HepG2 (cell line): ENCODE measurements around the gene MAJIN. TPM values are rescaled to one million over a fixed set of nuclear protein-coding genes. Genes with fewer than 3 reads are reported as not detected.
A peak's percentile ranks its signal among the peaks of the same experiment; 100 is the strongest.

Experiments
- ATAC-seq: fragments of 200-7000 bp; cut with Tn5 transposase; 3 replicates; pipeline ENCODE4 v1.9.1; 2020; ENCODE audit warnings: mild to moderate bottlenecking, moderate library complexity
- BruUV-seq: library from RNA; stranded (reverse); fragments of 400-500 nt; replicated peaks from 2 replicates; lab custom pipeline; 2021; lab: Mats Ljungman, UMichigan
- CTCF ChIA-PET: fragments of 300-600 bp; formaldehyde crosslinking; extraction: SDS; loops from one replicate; lab custom pipeline; 2021; ENCODE audit warnings: low total read pairs, inconsistent platforms, low intra/inter-chr PET ratio; lab: Yijun Ruan, JAX
- POLR2A ChIA-PET: fragments of 350-600 bp; sonication (Branson Sonifier 250); formaldehyde crosslinking; loops from one replicate; lab custom pipeline; 2020; ENCODE audit warnings: antibody characterized with exemption, inconsistent platforms; lab: Yijun Ruan, JAX
- DNase-seq: peaks from one replicate; pipeline ENCODE4 v3.0.0-alpha.2; 2015; ENCODE audit warnings: low spot score
- FAIRE-seq: peaks from 3 replicates; lab custom pipeline; 2011; peaks lifted over from hg19 to GRCh38; lab: Jason Lieb, UNC
- H2AFZ ChIP-seq: one replicate; pipeline ENCODE4 v1.6.1; 2011; ENCODE audit warnings: low read length, inconsistent platforms
- H3K27ac ChIP-seq: fragments of 300-600 bp; 3 replicates; pipeline ENCODE4 v1.8.0; 2011; ENCODE audit warnings: mixed run types, mild to moderate bottlenecking, mixed read lengths, low read length, inconsistent platforms; ENCODE audit not compliant: insufficient read depth; ENCODE audit errors: extremely low read length
- H3K27me3 ChIP-seq, 2 experiments: fragments of 200-600 bp in 1 of 2; 2 replicates in 1 of 2; 3 replicates in 1 of 2; pipeline versions ENCODE4 v1.6.0 to v1.8.0; 2011; ENCODE audit warnings: low read length in 2 of 2, mild to moderate bottlenecking in 2 of 2, moderate library complexity in 2 of 2, inconsistent platforms in 1 of 2; ENCODE audit not compliant: insufficient read depth in 2 of 2, control insufficient read depth in 1 of 2
- H3K36me3 ChIP-seq, 2 experiments: fragments of 200-600 bp in 1 of 2; replicated peaks in 1 of 2; 2 replicates in 1 of 2; 3 replicates in 1 of 2; pipeline versions ENCODE4 v1.5.1 to v1.8.0; 2011; ENCODE audit warnings: low read length in 2 of 2, inconsistent platforms in 1 of 2; ENCODE audit not compliant: insufficient read depth in 2 of 2, control insufficient read depth in 1 of 2
- H3K4me1 ChIP-seq: 2 replicates; pipeline ENCODE4 v1.5.1; 2012; ENCODE audit warnings: low read length, inconsistent platforms; ENCODE audit not compliant: insufficient read depth
- H3K4me2 ChIP-seq: 2 replicates; pipeline ENCODE4 v1.6.0; 2011; ENCODE audit warnings: low read depth, low read length, inconsistent platforms
- H3K4me3 ChIP-seq, 3 experiments: fragments of 200-600 bp in 1 of 3; sonication (generic), shearing (Covaris generic) in 1 of 3; replicated peaks in 1 of 3; 2 replicates each; pipeline ENCODE4 v1.5.1; 2011 to 2016; ENCODE audit warnings: low read length in 3 of 3, inconsistent platforms in 2 of 3, low read depth in 2 of 3, mild to moderate bottlenecking in 2 of 3, control low read depth in 1 of 3, mixed read lengths in 1 of 3; ENCODE audit not compliant: insufficient read depth in 1 of 3
- H3K79me2 ChIP-seq: one replicate; pipeline ENCODE4 v1.6.1; 2011; ENCODE audit warnings: low read length, inconsistent platforms; ENCODE audit not compliant: insufficient read depth
- H3K9ac ChIP-seq: 2 replicates; pipeline ENCODE4 v1.6.0; 2011; ENCODE audit warnings: mild to moderate bottlenecking, low read depth, low read length, inconsistent platforms; ENCODE audit not compliant: insufficient read depth
- H3K9me3 ChIP-seq: 2 replicates; pipeline ENCODE4 v1.5.1; 2012; ENCODE audit warnings: mild to moderate bottlenecking, low read length
- H4K20me1 ChIP-seq: 2 replicates; pipeline ENCODE4 v1.6.0; 2011; ENCODE audit warnings: inconsistent platforms, mild to moderate bottlenecking, low read length, moderate library complexity; ENCODE audit not compliant: insufficient read depth
- AKAP8 ChIP-seq: sonication (generic); formaldehyde crosslinking; IDR thresholded peaks from 2 replicates; pipeline ENCODE4 v1.5.1; 2020; ENCODE audit warnings: mild to moderate bottlenecking, missing genetic modification reagents
- HOXA9 ChIP-seq: sonication (generic); formaldehyde crosslinking; IDR thresholded peaks from 2 replicates; pipeline ENCODE4 v1.8.1; 2022; ENCODE audit warnings: missing genetic modification reagents, mild to moderate bottlenecking, moderate library complexity, borderline replicate concordance
- RAD21 ChIP-seq: fragments of 450-650 bp; formaldehyde crosslinking; IDR thresholded peaks from 2 replicates; pipeline ENCODE4 v1.5.0; 2020; ENCODE audit warnings: mild to moderate bottlenecking
- SAP130 ChIP-seq: IDR thresholded peaks from 2 replicates; pipeline ENCODE4 v1.6.1; 2016; ENCODE audit warnings: low read depth
- SOX13 ChIP-seq, 3 experiments: fragments of 450-650 bp in 1 of 3; sonication (generic) in 1 of 3; formaldehyde crosslinking in 1 of 3; IDR thresholded peaks in 2 of 3; conservative IDR thresholded peaks in 1 of 3; 2 replicates each; pipeline versions ENCODE4 v1.5.0 to v1.6.1; 2016 to 2020; ENCODE audit warnings: antibody characterized with exemption in 1 of 3, mild to moderate bottlenecking in 1 of 3, missing compliant biosample characterization in 1 of 3, missing genetic modification reagents in 1 of 3, moderate library complexity in 1 of 3
- ZKSCAN1 ChIP-seq: fragments of 150-350 bp; IDR thresholded peaks from 2 replicates; pipeline ENCODE4 v1.6.1; 2014; ENCODE audit warnings: low read length
- ZNF263 ChIP-seq: sonication (generic); formaldehyde crosslinking; IDR thresholded peaks from 2 replicates; pipeline ENCODE4 v1.4.0; 2020; ENCODE audit warnings: missing genetic modification reagents
- ZNF383 ChIP-seq: sonication (generic); formaldehyde crosslinking; IDR thresholded peaks from 2 replicates; pipeline ENCODE4 v1.4.0; 2020; ENCODE audit warnings: missing genetic modification reagents, mild to moderate bottlenecking, borderline replicate concordance
- ZNF768 ChIP-seq: sonication (generic); formaldehyde crosslinking; IDR thresholded peaks from 2 replicates; pipeline ENCODE4 v1.4.0; 2020; ENCODE audit warnings: missing genetic modification reagents
- ZSCAN22 ChIP-seq: sonication (generic); formaldehyde crosslinking; IDR thresholded peaks from 2 replicates; pipeline ENCODE4 v1.4.0; 2020; ENCODE audit warnings: mild to moderate bottlenecking, missing genetic modification reagents
- WGBS: methylation state at CpG from one replicate; pipeline ENCODE4 v1.1.6; 2017; ENCODE audit warnings: low lambda C conversion rate; 5-methylcytosine and 5-hydroxymethylcytosine counted together
- in situ Hi-C: cut with HindIII; loops from 2 replicates; pipeline ENCODE4 v1.10.0; 2017; ENCODE audit warnings: low pct_unique_long_range_greater_than_20kb; ENCODE audit not compliant: extremely low pct_ligation_motif_present
- intact Hi-C: fragments of 100-400 bp; cut with micrococcal nuclease; formaldehyde crosslinking; loops from one replicate; pipeline ENCODE4 v1.10.0; 2022; ENCODE audit not compliant: unreplicated experiment
- polyA plus RNA-seq, 8 experiments: library from polyadenylated mRNA; depleted of rRNA in 3 of 8; stranded (reverse) in 7 of 8; unstranded in 1 of 8; fragments of >200 nt; fragmentation: Illumina TruSeq in 4 of 8; extraction: Trizol in 4 of 8; gene quantifications; 2 replicates each; pipeline versions ENCODE4 v1.2.1 to v1.2.3, GENCODE V29; 2011 to 2016; ENCODE audit warnings: low read depth in 4 of 8, missing spikeins in 1 of 8, mixed read lengths in 1 of 8; ENCODE audit not compliant: insufficient read depth in 1 of 8
- total RNA-seq, 5 experiments: library from RNA; depleted of rRNA; stranded (reverse); fragments of >200 nt; fragmentation: Illumina TruSeq; extraction: Trizol; gene quantifications; 2 replicates each; pipeline ENCODE4 v1.2.3, GENCODE V29; 2016; ENCODE audit warnings: low read depth in 1 of 5
- TF ChIP-seq, protein P1 (sequence below): sonication (generic); formaldehyde crosslinking; IDR thresholded peaks from 2 replicates; pipeline ENCODE4 v1.4.0; 2020; ENCODE audit warnings: missing genetic modification reagents
- TF ChIP-seq, protein P2 (sequence below), 2 experiments: IDR thresholded peaks; 2 replicates each; pipeline ENCODE4 v1.6.1; 2011 to 2012; ENCODE audit warnings: low read length in 2 of 2, borderline replicate concordance in 1 of 2, low read depth in 1 of 2, mild to moderate bottlenecking in 1 of 2, moderate library complexity in 1 of 2

The MAJIN gene
- total and polyA plus RNA-seq, 2 of the 13 experiments (the other 11 are each of a cell fraction or from before 2014, with no cell fraction given) = not detected

DNA sequence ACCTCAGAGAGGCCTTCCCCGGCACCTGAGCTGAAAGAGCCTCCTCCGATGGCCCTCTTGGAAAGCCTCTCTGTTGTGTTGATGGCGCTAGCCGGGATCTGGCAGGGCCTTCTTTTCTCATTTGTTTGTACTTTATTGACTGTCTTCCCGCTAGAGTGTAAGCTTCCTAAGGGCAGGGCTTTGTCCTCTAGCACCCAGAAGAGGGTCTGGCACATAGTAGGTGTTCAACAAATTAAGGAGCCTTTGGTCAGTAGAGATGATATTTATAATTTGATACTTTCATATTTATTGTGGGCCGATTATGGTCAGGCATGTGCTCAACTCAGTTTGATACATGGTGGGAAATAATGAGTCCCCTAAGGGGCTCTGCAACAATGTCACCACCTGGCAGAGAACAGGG is 46.0 kb upstream of the MAJIN start:
- ChIA-PET POLR2A (interaction anchor here (1.0 kb wide), 1 partner anchor 40 kb away, joined by 4 read pairs; the partner anchor contains the start of gene NAALADL1), CTCF (no interaction called here)
- Histone ChIP-seq H3K9me3 (no peaks in the 10 kb centered on the region), H3K9ac (no peak overlapping the region), H4K20me1 (no peaks in the 10 kb centered on the region), H3K4me2 (no peak overlapping the region), H2AFZ (no peak overlapping the region), H3K36me3 (no peaks in the 10 kb centered on the region), H3K4me3 (no peak overlapping the region), H3K4me1 (peaks cover 61% of the 10 kb centered on the region), H3K27me3 (no peaks in the 10 kb centered on the region), H3K79me2 (no peaks in the 10 kb centered on the region), H3K27ac (no peak overlapping the region)
- WGBS = 92% methylated on average over 6 of the region's 6 CpGs
- in situ Hi-C loops = no loop called here
- ATAC-seq (no peak), DNase-seq (no peak), FAIRE-seq (no peak)
- intact Hi-C loops = no loop called here
- BruUV-seq = no TSS peak
- TF ChIP-seq ZKSCAN1 = peak; percentile 70
- TF ChIP-seq SOX13 (IDR thresholded peaks at IDR 0.05) = no peak
- TF ChIP-seq SOX13 (CRISPR knock-in tag; conservative IDR thresholded peaks at IDR 0.05 in 1 of 2, IDR thresholded peaks at IDR 0.05 in 1 of 2) = no peak

DNA sequence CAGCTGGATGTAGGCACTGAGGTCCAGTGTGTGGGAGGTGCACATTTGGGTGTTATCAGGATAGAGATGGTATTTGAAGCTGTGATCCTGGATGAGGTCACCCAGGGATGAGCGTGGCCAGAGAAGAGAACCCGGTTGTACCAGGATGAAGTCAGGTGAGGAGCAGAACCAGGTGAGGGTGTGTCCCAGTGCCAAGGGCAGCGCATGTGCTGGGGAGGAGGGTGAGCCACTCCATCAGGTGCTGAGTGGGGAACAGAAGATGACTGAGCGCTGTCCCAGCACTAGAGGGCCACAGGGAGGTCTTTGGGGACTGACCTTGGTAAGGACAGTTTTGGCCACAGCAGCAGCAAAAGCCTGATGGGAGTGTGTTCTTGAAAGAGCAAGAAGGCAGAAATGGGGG is 44.8 kb upstream of the MAJIN start:
- intact Hi-C loops (no loop called here), in situ Hi-C loops (no loop called here)
- no peaks in the 10 kb centered on the region for H4K20me1 ChIP-seq
- H2AFZ ChIP-seq = no peak overlapping the region
- H3K9me3 ChIP-seq = no peaks in the 10 kb centered on the region
- DNase-seq = no peak
- BruUV-seq = no TSS peak
- H3K4me3 ChIP-seq = no peak overlapping the region
- no peaks in the 10 kb centered on the region for H3K36me3 ChIP-seq
- no peaks in the 10 kb centered on the region for H3K79me2 ChIP-seq
- no peak overlapping the region for H3K27ac ChIP-seq
- ChIA-PET CTCF (no interaction called here), POLR2A (no interaction called here)
- no peak overlapping the region for H3K9ac ChIP-seq
- 57% methylated on average over 4 of the region's 4 CpGs for WGBS
- peaks cover 52% of the 10 kb centered on the region for H3K4me1 ChIP-seq
- ATAC-seq = peak; percentile 13; the same call in 1 of the 3 replicates
- H3K27me3 ChIP-seq = no peaks in the 10 kb centered on the region
- no peak overlapping the region for H3K4me2 ChIP-seq
- peak; percentile 36 for FAIRE-seq
- TF ChIP-seq ZNF768 (CRISPR knock-in tag) (peak; percentile 40; the same call in 1 of the 2 replicates), ZNF383 (CRISPR knock-in tag) (no peak), ZSCAN22 (CRISPR knock-in tag) (no peak), SAP130 (CRISPR knock-in tag) (no peak), ZNF263 (peak; percentile 96), AKAP8 (CRISPR knock-in tag) (0 out of 2 replicates have a peak, but pooled peaks have one; percentile 55), HOXA9 (CRISPR knock-in tag) (no peak), RAD21 (peak; percentile 37; the same call in 1 of the 2 replicates)
- TF ChIP-seq, protein P1, sequence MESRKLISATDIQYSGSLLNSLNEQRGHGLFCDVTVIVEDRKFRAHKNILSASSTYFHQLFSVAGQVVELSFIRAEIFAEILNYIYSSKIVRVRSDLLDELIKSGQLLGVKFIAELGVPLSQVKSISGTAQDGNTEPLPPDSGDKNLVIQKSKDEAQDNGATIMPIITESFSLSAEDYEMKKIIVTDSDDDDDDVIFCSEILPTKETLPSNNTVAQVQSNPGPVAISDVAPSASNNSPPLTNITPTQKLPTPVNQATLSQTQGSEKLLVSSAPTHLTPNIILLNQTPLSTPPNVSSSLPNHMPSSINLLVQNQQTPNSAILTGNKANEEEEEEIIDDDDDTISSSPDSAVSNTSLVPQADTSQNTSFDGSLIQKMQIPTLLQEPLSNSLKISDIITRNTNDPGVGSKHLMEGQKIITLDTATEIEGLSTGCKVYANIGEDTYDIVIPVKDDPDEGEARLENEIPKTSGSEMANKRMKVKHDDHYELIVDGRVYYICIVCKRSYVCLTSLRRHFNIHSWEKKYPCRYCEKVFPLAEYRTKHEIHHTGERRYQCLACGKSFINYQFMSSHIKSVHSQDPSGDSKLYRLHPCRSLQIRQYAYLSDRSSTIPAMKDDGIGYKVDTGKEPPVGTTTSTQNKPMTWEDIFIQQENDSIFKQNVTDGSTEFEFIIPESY (CRISPR knock-in tag) = 0 out of 2 replicates have a peak, but pooled peaks have one; percentile 43
- TF ChIP-seq, protein P2, sequence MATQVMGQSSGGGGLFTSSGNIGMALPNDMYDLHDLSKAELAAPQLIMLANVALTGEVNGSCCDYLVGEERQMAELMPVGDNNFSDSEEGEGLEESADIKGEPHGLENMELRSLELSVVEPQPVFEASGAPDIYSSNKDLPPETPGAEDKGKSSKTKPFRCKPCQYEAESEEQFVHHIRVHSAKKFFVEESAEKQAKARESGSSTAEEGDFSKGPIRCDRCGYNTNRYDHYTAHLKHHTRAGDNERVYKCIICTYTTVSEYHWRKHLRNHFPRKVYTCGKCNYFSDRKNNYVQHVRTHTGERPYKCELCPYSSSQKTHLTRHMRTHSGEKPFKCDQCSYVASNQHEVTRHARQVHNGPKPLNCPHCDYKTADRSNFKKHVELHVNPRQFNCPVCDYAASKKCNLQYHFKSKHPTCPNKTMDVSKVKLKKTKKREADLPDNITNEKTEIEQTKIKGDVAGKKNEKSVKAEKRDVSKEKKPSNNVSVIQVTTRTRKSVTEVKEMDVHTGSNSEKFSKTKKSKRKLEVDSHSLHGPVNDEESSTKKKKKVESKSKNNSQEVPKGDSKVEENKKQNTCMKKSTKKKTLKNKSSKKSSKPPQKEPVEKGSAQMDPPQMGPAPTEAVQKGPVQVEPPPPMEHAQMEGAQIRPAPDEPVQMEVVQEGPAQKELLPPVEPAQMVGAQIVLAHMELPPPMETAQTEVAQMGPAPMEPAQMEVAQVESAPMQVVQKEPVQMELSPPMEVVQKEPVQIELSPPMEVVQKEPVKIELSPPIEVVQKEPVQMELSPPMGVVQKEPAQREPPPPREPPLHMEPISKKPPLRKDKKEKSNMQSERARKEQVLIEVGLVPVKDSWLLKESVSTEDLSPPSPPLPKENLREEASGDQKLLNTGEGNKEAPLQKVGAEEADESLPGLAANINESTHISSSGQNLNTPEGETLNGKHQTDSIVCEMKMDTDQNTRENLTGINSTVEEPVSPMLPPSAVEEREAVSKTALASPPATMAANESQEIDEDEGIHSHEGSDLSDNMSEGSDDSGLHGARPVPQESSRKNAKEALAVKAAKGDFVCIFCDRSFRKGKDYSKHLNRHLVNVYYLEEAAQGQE (IDR thresholded peaks at IDR 0.05; ENCODE audit: borderline replicate concordance in 1 of 2, low read depth in 1 of 2, low read length in 2 of 2) = no peak
